Breast epithelium (tissue), 3 donors: ENCODE data around the gene CTNNA3.

Experiments used
- CTCF ChIP-seq, 3 donors: fragments of 450-650 bp; IDR thresholded peaks; one replicate each; pipeline ENCODE4 v1.5.1; 2016 to 2017; ENCODE audit warnings: antibody characterized with exemption in 3 of 3, mild to moderate bottlenecking in 3 of 3, moderate library complexity in 3 of 3
- POLR2A ChIP-seq: fragments of 450-650 bp; IDR thresholded peaks from one replicate; pipeline ENCODE4 v1.6.1; 2016; ENCODE audit warnings: antibody characterized with exemption, mild to moderate bottlenecking, moderate library complexity
- POLR2AphosphoS5 ChIP-seq, 3 donors: sonication (generic); formaldehyde crosslinking; IDR thresholded peaks; one replicate each; pipeline ENCODE4 v1.6.1; 2017; ENCODE audit warnings: antibody characterized with exemption in 3 of 3

- TF ChIP-seq CTCF (IDR thresholded peaks at IDR 0.05) (no peak), POLR2AphosphoS5 (IDR thresholded peaks at IDR 0.05) (no peak), POLR2A (no peak)
These were observed 218.1 kb downstream of the CTNNA3 start for GRCh38 chr10:67477868-67478267.
